K562 (cell line): ENCODE results near the gene NLGN4X.

ENCODE experiments used
- EP300 ChIP-seq: IDR thresholded peaks from 2 replicates; pipeline ENCODE4 v1.6.1; 2012; ENCODE audit warnings: low read length, improper control_type of control experiment
- ESRRA ChIP-seq: fragments of 450-650 bp; IDR thresholded peaks from 2 replicates; pipeline ENCODE4 v1.6.1; 2014; ENCODE audit warnings: low read depth, mild to moderate bottlenecking, moderate library complexity, borderline replicate concordance
- L3MBTL2 ChIP-seq: fragments of 450-650 bp; IDR thresholded peaks from 2 replicates; pipeline ENCODE4 v1.6.1; 2016; ENCODE audit warnings: mild to moderate bottlenecking, moderate library complexity
- NFE2 ChIP-seq: IDR thresholded peaks from 2 replicates; pipeline ENCODE4 v1.6.1; 2014; ENCODE audit warnings: antibody characterized with exemption, low read depth
- NFE2L1 ChIP-seq: fragments of 450-650 bp; IDR thresholded peaks from 2 replicates; pipeline ENCODE4 v1.6.1; 2016; ENCODE audit warnings: missing genetic modification characterization, low read depth, mild to moderate bottlenecking, missing compliant biosample characterization, moderate library complexity, borderline replicate concordance
- RBM22 ChIP-seq: fragments of 200-400 bp; formaldehyde crosslinking; IDR thresholded peaks from 2 replicates; pipeline ENCODE4 v1.6.1; 2018; ENCODE audit warnings: low read length, low read depth; ENCODE audit not compliant: poor library complexity, severe bottlenecking
- STAT5A ChIP-seq: IDR thresholded peaks from 2 replicates; pipeline ENCODE4 v1.6.1; 2012; ENCODE audit warnings: low read length, inconsistent platforms, borderline replicate concordance
- TF ChIP-seq, protein P1 (sequence below): fragments of 250-450 bp; sonication (Bioruptor Pico); IDR thresholded peaks from 2 replicates; pipeline ENCODE4 v1.8.0; 2021; ENCODE audit warnings: moderate library complexity, mild to moderate bottlenecking, inconsistent platforms
- TF ChIP-seq, protein P2 (sequence below): sonication (generic); formaldehyde crosslinking; IDR thresholded peaks from 2 replicates; pipeline ENCODE4 v1.8.1; 2023; ENCODE audit warnings: mild to moderate bottlenecking, missing genetic modification reagents, moderate library complexity

DNA sequence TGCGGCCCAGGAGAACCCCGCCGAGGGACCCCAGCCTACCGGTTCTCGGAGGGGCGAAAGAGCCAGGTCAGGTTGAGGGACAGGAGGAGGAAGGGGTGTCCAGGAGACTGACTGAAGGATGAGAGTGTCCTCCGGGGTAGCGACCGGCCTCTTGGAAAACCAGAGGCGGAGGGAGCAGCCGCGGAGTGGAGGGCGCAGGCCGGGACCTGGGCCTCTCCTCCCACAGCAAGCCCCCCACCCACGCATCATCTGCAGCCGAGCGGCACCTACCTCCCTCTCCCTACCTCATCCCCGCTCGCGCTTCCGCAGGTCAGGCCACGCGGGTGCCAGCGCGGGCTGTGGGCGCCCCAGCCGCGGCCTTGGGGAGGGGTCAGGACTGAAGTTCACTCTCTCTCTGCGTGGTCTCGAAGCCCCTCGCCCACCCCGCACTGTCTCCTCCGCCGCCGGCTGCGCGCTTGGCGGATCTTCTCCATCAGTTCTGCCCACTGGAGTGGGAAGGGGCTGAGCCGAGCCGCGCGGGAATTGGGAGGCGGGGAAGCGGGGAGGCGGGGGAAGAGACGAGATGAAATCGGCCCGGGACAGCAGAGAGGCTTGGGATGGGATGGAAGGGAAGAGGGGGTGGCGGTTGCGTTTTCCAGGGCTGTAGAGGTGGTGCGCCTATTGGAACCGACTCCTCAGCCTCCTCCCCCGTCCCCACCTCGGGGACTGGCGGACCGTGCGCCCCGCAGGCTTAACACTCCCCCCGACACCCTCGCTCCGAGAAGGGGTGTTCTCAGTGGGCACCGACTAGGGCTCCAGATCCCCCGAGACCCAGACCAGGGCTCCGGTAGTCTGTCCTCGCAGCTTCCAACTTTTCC, 1.8 kb downstream of the NLGN4X start:
- no peak for TF ChIP-seq RBM22
- TF ChIP-seq, protein P1, sequence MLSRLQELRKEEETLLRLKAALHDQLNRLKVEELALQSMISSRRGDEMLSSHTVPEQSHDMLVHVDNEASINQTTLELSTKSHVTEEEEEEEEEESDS (CRISPR knock-in tag) = no peak
- no peak for TF ChIP-seq NFE2L1
- no peak for TF ChIP-seq NFE2
- no peak for TF ChIP-seq STAT5A
- no peak for TF ChIP-seq EP300
- no peak for TF ChIP-seq L3MBTL2
- TF ChIP-seq, protein P2, sequence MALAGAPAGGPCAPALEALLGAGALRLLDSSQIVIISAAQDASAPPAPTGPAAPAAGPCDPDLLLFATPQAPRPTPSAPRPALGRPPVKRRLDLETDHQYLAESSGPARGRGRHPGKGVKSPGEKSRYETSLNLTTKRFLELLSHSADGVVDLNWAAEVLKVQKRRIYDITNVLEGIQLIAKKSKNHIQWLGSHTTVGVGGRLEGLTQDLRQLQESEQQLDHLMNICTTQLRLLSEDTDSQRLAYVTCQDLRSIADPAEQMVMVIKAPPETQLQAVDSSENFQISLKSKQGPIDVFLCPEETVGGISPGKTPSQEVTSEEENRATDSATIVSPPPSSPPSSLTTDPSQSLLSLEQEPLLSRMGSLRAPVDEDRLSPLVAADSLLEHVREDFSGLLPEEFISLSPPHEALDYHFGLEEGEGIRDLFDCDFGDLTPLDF (CRISPR knock-in tag) = no peak
- TF ChIP-seq ESRRA = no peak
